IMR-90 (cell line): Measurements from ENCODE around the gene TTLL9. TPM values are rescaled to one million over a fixed set of nuclear protein-coding genes. Genes with fewer than 3 reads are reported as not detected.

Experiments
- ATAC-seq: fragments of 200-7000 bp; cut with Tn5 transposase; 2 replicates; pipeline ENCODE4 v1.9.1; 2020; ENCODE audit warnings: low read depth, mild to moderate bottlenecking, moderate library complexity
- BruUV-seq: library from RNA; stranded (reverse); fragments of 400-500 nt; replicated peaks from 2 replicates; lab custom pipeline; 2021; lab: Mats Ljungman, UMichigan
- CTCF ChIA-PET: fragments of 300-600 bp; formaldehyde crosslinking; extraction: SDS; loops from one replicate; lab custom pipeline; 2021; ENCODE audit warnings: antibody characterized with exemption; lab: Yijun Ruan, JAX
- POLR2A ChIA-PET: fragments of 300-600 bp; sonication (Branson Sonifier 250); formaldehyde crosslinking; loops from one replicate; lab custom pipeline; 2022; ENCODE audit warnings: antibody characterized with exemption; ENCODE audit not compliant: unreplicated experiment; lab: Charles Lee
- DNase-seq: peaks from one replicate; pipeline ENCODE4 v3.0.0; 2013
- H2AFZ ChIP-seq: replicated peaks from 2 replicates; pipeline ENCODE3; 2013; ENCODE audit warnings: low read length, mild to moderate bottlenecking; ENCODE audit not compliant: poor library complexity
- H2AK5ac ChIP-seq: 2 replicates; pipeline ENCODE4 v1.6.1; 2013; ENCODE audit warnings: low read depth, low read length, inconsistent platforms
- H2AK9ac ChIP-seq: replicated peaks from 2 replicates; pipeline ENCODE3; 2013; ENCODE audit warnings: mild to moderate bottlenecking, low read depth, low read length, moderate library complexity; ENCODE audit not compliant: poor library complexity
- H2BK120ac ChIP-seq: 2 replicates; pipeline ENCODE4 v1.6.1; 2013; ENCODE audit warnings: low read depth, low read length, inconsistent platforms
- H2BK15ac ChIP-seq: 3 replicates; pipeline ENCODE4 v1.6.1; 2013; ENCODE audit warnings: low read depth, low read length, inconsistent platforms
- H2BK20ac ChIP-seq: 2 replicates; pipeline ENCODE4 v1.6.1; 2013; ENCODE audit warnings: low read depth, mild to moderate bottlenecking, inconsistent platforms, low read length, moderate library complexity
- H2BK5ac ChIP-seq: 2 replicates; pipeline ENCODE4 v1.6.1; 2013; ENCODE audit warnings: mild to moderate bottlenecking, low read depth, low read length, inconsistent platforms; ENCODE audit not compliant: poor library complexity, severe bottlenecking
- H3K14ac ChIP-seq: replicated peaks from 2 replicates; pipeline ENCODE4 v1.6.1; 2013; ENCODE audit warnings: low read depth, low read length, inconsistent platforms
- H3K18ac ChIP-seq: 2 replicates; pipeline ENCODE4 v1.6.1; 2013; ENCODE audit warnings: low read depth, low read length, control low read depth
- H3K23ac ChIP-seq: 2 replicates; pipeline ENCODE4 v1.6.1; 2013; ENCODE audit warnings: low read depth, low read length, inconsistent platforms
- H3K27ac ChIP-seq: 2 replicates; pipeline ENCODE4 v1.5.1; 2013; ENCODE audit warnings: mild to moderate bottlenecking, control low read depth, low read length; ENCODE audit not compliant: insufficient read depth
- H3K27me3 ChIP-seq: 2 replicates; pipeline ENCODE4 v1.6.1; 2013; ENCODE audit warnings: low read length; ENCODE audit not compliant: control insufficient read depth, insufficient read depth
- H3K36me3 ChIP-seq: 2 replicates; pipeline ENCODE4 v1.6.1; 2013; ENCODE audit warnings: low read length, mixed read lengths; ENCODE audit not compliant: control insufficient read depth, insufficient read depth
- H3K4ac ChIP-seq: 2 replicates; pipeline ENCODE4 v1.6.1; 2013; ENCODE audit warnings: low read depth, low read length, inconsistent platforms
- H3K4me1 ChIP-seq: 2 replicates; pipeline ENCODE4 v1.6.1; 2013; ENCODE audit warnings: low read length, mixed read lengths; ENCODE audit not compliant: control insufficient read depth, insufficient read depth
- H3K4me2 ChIP-seq: 2 replicates; pipeline ENCODE4 v1.6.1; 2013; ENCODE audit warnings: low read depth, mild to moderate bottlenecking, control low read depth, low read length, moderate library complexity
- H3K4me3 ChIP-seq: 2 replicates; pipeline ENCODE4 v1.5.1; 2013; ENCODE audit warnings: low read depth, mild to moderate bottlenecking, control low read depth, low read length, moderate library complexity; ENCODE audit not compliant: insufficient read depth
- H3K56ac ChIP-seq: 2 replicates; pipeline ENCODE4 v1.6.1; 2013; ENCODE audit warnings: low read length, inconsistent platforms; ENCODE audit not compliant: insufficient read depth; ENCODE audit errors: extremely low read depth
- H3K79me1 ChIP-seq, 2 experiments: 2 replicates each; pipeline ENCODE4 v1.6.1; 2013; ENCODE audit warnings: low read length in 2 of 2, inconsistent platforms in 1 of 2, low read depth in 1 of 2
- H3K9ac ChIP-seq: 2 replicates; pipeline ENCODE4 v1.6.1; 2013; ENCODE audit warnings: low read depth, low read length, control low read depth
- H3K9me1 ChIP-seq: 2 replicates; pipeline ENCODE4 v1.6.1; 2013; ENCODE audit warnings: low read length, inconsistent platforms; ENCODE audit not compliant: insufficient read depth
- H3K9me3 ChIP-seq: 2 replicates; pipeline ENCODE4 v1.6.1; 2013; ENCODE audit warnings: low read length; ENCODE audit not compliant: control insufficient read depth, insufficient read depth
- H4K20me1 ChIP-seq: 2 replicates; pipeline ENCODE4 v1.6.1; 2013; ENCODE audit warnings: low read length, inconsistent platforms; ENCODE audit not compliant: insufficient read depth
- H4K5ac ChIP-seq: 2 replicates; pipeline ENCODE4 v1.6.1; 2013; ENCODE audit warnings: mild to moderate bottlenecking, low read depth, low read length, control low read depth
- H4K8ac ChIP-seq, 2 experiments: 2 replicates each; pipeline ENCODE4 v1.6.1; 2013; ENCODE audit warnings: low read depth in 2 of 2, low read length in 2 of 2, control low read depth in 1 of 2, inconsistent platforms in 1 of 2
- H4K91ac ChIP-seq: 2 replicates; pipeline ENCODE4 v1.6.1; 2013; ENCODE audit warnings: low read depth, low read length, inconsistent platforms; ENCODE audit not compliant: insufficient read depth
- BHLHE40 ChIP-seq: fragments of 150-350 bp; IDR thresholded peaks from 2 replicates; pipeline ENCODE4 v1.6.1; 2016; ENCODE audit warnings: mild to moderate bottlenecking, low read depth, low read length
- CHD1 ChIP-seq: IDR thresholded peaks from 2 replicates; pipeline ENCODE4 v1.6.1; 2012; ENCODE audit warnings: low read depth, low read length, improper control_type of control experiment
- MAZ ChIP-seq: IDR thresholded peaks from 2 replicates; pipeline ENCODE4 v1.6.1; 2012; ENCODE audit warnings: low read depth, mild to moderate bottlenecking, low read length, improper control_type of control experiment, moderate library complexity, borderline replicate concordance
- POLR2A ChIP-seq: IDR thresholded peaks from 2 replicates; pipeline ENCODE4 v1.6.1; 2012; ENCODE audit warnings: mild to moderate bottlenecking, low read depth, low read length
- SMC3 ChIP-seq: fragments of 150-350 bp; IDR thresholded peaks from 2 replicates; pipeline ENCODE4 v1.6.1; 2016; ENCODE audit warnings: low read depth, mild to moderate bottlenecking, antibody characterized with exemption, low read length, moderate library complexity
- WGBS, 2 experiments: methylation state at CpG; one replicate each; pipeline versions ENCODE4 v1.1.5 to v1.1.7; 2013; ENCODE audit warnings: missing lambda C conversion rate in 2 of 2; ENCODE audit not compliant: insufficient read length in 1 of 2; ENCODE audit errors: extremely low coverage in 2 of 2; 5-methylcytosine and 5-hydroxymethylcytosine counted together
- dilution Hi-C: fragments of 300-500 bp; cut with HindIII; formaldehyde crosslinking; loops from one replicate; pipeline ENCODE4 v1.14.3; 2018; ENCODE audit warnings: low sequenced_read_pairs; ENCODE audit not compliant: unreplicated experiment
- in situ Hi-C: fragments of 300-500 bp; cut with MboI; formaldehyde crosslinking; loops from 3 replicates; pipeline ENCODE4 v1.14.3; 2019; ENCODE audit warnings: low sequenced_read_pairs, inconsistent platforms, mixed read lengths
- intact Hi-C: fragments of 100-400 bp; cut with micrococcal nuclease; formaldehyde crosslinking; loops from 2 replicates; pipeline ENCODE4 v1.10.0; 2022
- polyA plus RNA-seq, 3 experiments: library from polyadenylated mRNA; depleted of rRNA; stranded (reverse); fragments of >200 nt; gene quantifications; 2 replicates each; pipeline ENCODE4 v1.2.3, GENCODE V29; 2012; ENCODE audit warnings: low replicate concordance in 1 of 3
- total RNA-seq: library from RNA; depleted of rRNA; stranded (reverse); fragments of >200 nt; gene quantifications from 2 replicates; pipeline ENCODE4 v1.2.3, GENCODE V29; 2012

The TTLL9 gene
- total and polyA plus RNA-seq, 2 of the 4 experiments (the other 2 are of a cell fraction) = not detected

GRCh38 chr20:31989030-31989645 lies 118.7 kb downstream of the TTLL9 start:
- POLR2A ChIA-PET = no interaction called here
- DNase-seq (no peak), ATAC-seq (no peak)
- Histone ChIP-seq H3K4me2 (no peak overlapping the region), H3K56ac (no peak overlapping the region), H3K9me3 (no peaks in the 10 kb centered on the region), H3K9me1 (no peaks in the 10 kb centered on the region; the same call in 1 of the 2 replicates), H4K8ac (no peak overlapping the region), H4K20me1 (no peaks in the 10 kb centered on the region), H4K5ac (no peak overlapping the region), H3K23ac (no peak overlapping the region), H2BK120ac (no peak overlapping the region), H2AK9ac (no peak overlapping the region), H3K9ac (no peak overlapping the region), H2AFZ (no peak overlapping the region), H2BK20ac (no peak overlapping the region), H3K4me1 (no peaks in the 10 kb centered on the region), H3K36me3 (no peaks in the 10 kb centered on the region), H3K27me3 (peaks cover 44% of the 10 kb centered on the region), H2BK15ac (no peak overlapping the region), H3K18ac (no peak overlapping the region), H4K91ac (no peak overlapping the region), H3K4me3 (no peak overlapping the region), H3K79me1 (no peaks in the 10 kb centered on the region), H3K14ac (no peak overlapping the region), H2AK5ac (no peak overlapping the region), H3K27ac (no peak overlapping the region), H3K4ac (no peak overlapping the region), H2BK5ac (no peak overlapping the region)
- WGBS, 2 experiments = 18% methylated on average over 6 of the region's 8 CpGs; no CpG with 5 or more reads in 1 of the 2 experiments
- intact Hi-C loops = no loop called here
- dilution Hi-C loops = no loop called here
- no TSS peak for BruUV-seq
- CTCF ChIA-PET = no interaction called here
- TF ChIP-seq BHLHE40 (no peak), CHD1 (no peak), POLR2A (no peak), SMC3 (no peak), MAZ (no peak)
- in situ Hi-C loops = no loop called here
